Spleen (tissue), 7 donors: ENCODE data around the gene RAB14.

Source experiments
- CTCF ChIP-seq, 11 experiments: fragments of 200-600 bp in 7 of 11; fragments of 450-650 bp in 4 of 11; sonication (generic) in 4 of 11; IDR thresholded peaks in 8 of 11; conservative IDR thresholded peaks in 3 of 11; 1 replicate in 7 of 11; 2 replicates in 4 of 11; pipeline versions ENCODE4 v1.4.0 to v1.8.0; 2016 to 2021; ENCODE audit warnings: antibody characterized with exemption in 11 of 11, inconsistent platforms in 4 of 11, mild to moderate bottlenecking in 1 of 11
- POLR2A ChIP-seq, 3 donors: fragments of 450-650 bp; IDR thresholded peaks; one replicate each; pipeline ENCODE4 v1.5.1; 2017; ENCODE audit warnings: antibody characterized with exemption in 3 of 3, mild to moderate bottlenecking in 1 of 3
- POLR2AphosphoS5 ChIP-seq, 3 donors: sonication (generic); formaldehyde crosslinking; IDR thresholded peaks; one replicate each; pipeline ENCODE4 v1.5.1; 2017; ENCODE audit warnings: antibody characterized with exemption in 3 of 3
- donor health status: DM: no; HTN: no; CAD: no; lungs with moderate emphysema.
- donor health status: DM: no; HTN: no; CAD: no.
- donor health status: DM: no; HTN: no; CAD: no.

- TF ChIP-seq CTCF (IDR thresholded peaks at IDR 0.05 in 8 of 11, conservative IDR thresholded peaks at IDR 0.05 in 3 of 11), result no peak
- no peak for TF ChIP-seq POLR2A (IDR thresholded peaks at IDR 0.05)
- no peak for TF ChIP-seq POLR2AphosphoS5 (IDR thresholded peaks at IDR 0.05)
These were observed 60.4 kb downstream of the RAB14 start for GRCh38 chr9:121141306-121141705.
